Vagina (tissue), 2 donors: ENCODE results near the gene SELP. TPM values are rescaled to one million over a fixed set of nuclear protein-coding genes. Genes with fewer than 3 reads are reported as not detected.

Experiments
- DNase-seq, 2 donors: peaks; one replicate each; pipeline ENCODE4 v3.0.0-alpha.2; 2017; ENCODE audit errors: extremely low spot score in 2 of 2
- H3K27ac ChIP-seq: fragments of 200-600 bp; sonication (generic); one replicate; pipeline ENCODE4 v1.5.1; 2019
- H3K27me3 ChIP-seq: fragments of 200-600 bp; sonication (generic); one replicate; pipeline ENCODE4 v1.5.1; 2019
- H3K36me3 ChIP-seq, 2 donors: fragments of 200-600 bp; sonication (generic); one replicate each; pipeline ENCODE4 v1.5.1; 2017 to 2019
- H3K4me1 ChIP-seq: fragments of 200-600 bp; sonication (generic); one replicate; pipeline ENCODE4 v1.5.1; 2019
- H3K4me3 ChIP-seq, 2 donors: fragments of 200-600 bp; sonication (generic); 1 replicate in 1 of 2; 2 replicates in 1 of 2; pipeline ENCODE4 v1.5.1; 2016 to 2019
- H3K9me3 ChIP-seq: fragments of 200-600 bp; sonication (generic); one replicate; pipeline ENCODE4 v1.5.1; 2019
- POLR2A ChIP-seq, 2 donors: fragments of 450-650 bp; IDR thresholded peaks; one replicate each; pipeline ENCODE4 v1.6.1; 2017; ENCODE audit warnings: antibody characterized with exemption in 2 of 2, mild to moderate bottlenecking in 2 of 2, moderate library complexity in 2 of 2
- POLR2AphosphoS5 ChIP-seq, 2 donors: sonication (generic); formaldehyde crosslinking; IDR thresholded peaks; one replicate each; pipeline ENCODE4 v1.9.0; 2017; ENCODE audit warnings: antibody characterized with exemption in 2 of 2, mild to moderate bottlenecking in 2 of 2, low read depth in 1 of 2; ENCODE audit not compliant: insufficient read depth in 1 of 2
- intact Hi-C: fragments of 100-400 bp; cut with DNase I; formaldehyde crosslinking; loops from one replicate; pipeline ENCODE4 v1.15.1; 2023
- total RNA-seq: library from RNA; depleted of rRNA; stranded (reverse); fragments of >200 nt; gene quantifications from one replicate; pipeline ENCODE4 v1.2.3, GENCODE V29; 2016
- TF ChIP-seq, protein P1 (sequence below), 3 experiments: fragments of 450-650 bp in 2 of 3; fragments of 200-600 bp in 1 of 3; sonication (generic) in 1 of 3; IDR thresholded peaks; one replicate each; pipeline ENCODE4 v1.5.1; 2017 to 2019; ENCODE audit warnings: antibody characterized with exemption in 3 of 3, mild to moderate bottlenecking in 2 of 3, moderate library complexity in 2 of 3

Gene SELP
- total RNA-seq, 1 donor from 2014 or later, result 8.8 TPM

DNA sequence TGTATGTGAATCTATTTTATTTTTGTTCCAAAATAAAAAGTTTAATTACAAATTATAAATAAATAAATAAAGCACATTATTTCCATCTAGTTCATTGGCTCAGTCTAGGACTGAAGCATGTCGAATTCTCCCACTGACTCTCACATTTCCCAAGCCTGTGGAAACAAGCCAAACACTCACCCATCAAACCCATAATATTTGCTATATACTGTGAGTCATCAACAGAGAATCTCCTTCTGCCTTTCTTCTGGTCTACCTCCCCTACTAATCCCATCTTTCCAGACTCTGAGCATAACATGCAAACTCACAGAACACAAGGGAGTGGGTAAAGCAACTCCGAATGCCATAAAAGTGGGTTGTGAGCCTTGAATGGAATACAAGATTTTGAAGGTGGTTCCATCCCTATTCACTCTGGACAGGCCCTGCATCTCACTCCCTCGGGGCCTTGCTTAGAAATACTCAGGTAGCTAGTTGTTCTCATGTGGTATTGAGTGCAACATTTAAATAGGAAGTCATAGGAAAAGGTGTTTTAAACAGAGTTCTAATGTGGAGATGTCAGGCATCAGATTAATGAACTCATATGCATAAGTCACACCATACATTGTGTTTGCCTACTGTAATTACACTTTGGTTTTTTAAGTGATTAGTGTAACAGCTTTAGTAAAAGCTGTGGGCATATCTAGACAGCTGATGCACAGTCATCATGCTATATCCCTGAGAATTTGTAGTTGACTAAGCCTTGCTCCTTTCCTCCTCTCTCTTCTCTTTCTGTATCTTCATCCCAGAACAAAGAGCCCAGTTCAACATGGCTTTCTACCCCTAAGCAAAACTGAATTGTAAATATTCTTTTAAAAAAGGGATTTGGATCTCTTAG, 90.7 kb downstream of the SELP start:
- TF ChIP-seq, protein P1, sequence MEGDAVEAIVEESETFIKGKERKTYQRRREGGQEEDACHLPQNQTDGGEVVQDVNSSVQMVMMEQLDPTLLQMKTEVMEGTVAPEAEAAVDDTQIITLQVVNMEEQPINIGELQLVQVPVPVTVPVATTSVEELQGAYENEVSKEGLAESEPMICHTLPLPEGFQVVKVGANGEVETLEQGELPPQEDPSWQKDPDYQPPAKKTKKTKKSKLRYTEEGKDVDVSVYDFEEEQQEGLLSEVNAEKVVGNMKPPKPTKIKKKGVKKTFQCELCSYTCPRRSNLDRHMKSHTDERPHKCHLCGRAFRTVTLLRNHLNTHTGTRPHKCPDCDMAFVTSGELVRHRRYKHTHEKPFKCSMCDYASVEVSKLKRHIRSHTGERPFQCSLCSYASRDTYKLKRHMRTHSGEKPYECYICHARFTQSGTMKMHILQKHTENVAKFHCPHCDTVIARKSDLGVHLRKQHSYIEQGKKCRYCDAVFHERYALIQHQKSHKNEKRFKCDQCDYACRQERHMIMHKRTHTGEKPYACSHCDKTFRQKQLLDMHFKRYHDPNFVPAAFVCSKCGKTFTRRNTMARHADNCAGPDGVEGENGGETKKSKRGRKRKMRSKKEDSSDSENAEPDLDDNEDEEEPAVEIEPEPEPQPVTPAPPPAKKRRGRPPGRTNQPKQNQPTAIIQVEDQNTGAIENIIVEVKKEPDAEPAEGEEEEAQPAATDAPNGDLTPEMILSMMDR (IDR thresholded peaks at IDR 0.05), result no peak
- TF ChIP-seq POLR2AphosphoS5 (IDR thresholded peaks at IDR 0.05; ENCODE audit: insufficient read depth in 1 of 2, low read depth in 1 of 2), result no peak
- no peak for TF ChIP-seq POLR2A (IDR thresholded peaks at IDR 0.05)
- intact Hi-C loops, result no loop called here
- no peak overlapping the region for H3K4me3 ChIP-seq
- no peaks in the 10 kb centered on the region for H3K4me1 ChIP-seq
- no peaks in the 10 kb centered on the region for H3K36me3 ChIP-seq
- H3K27me3 ChIP-seq, result no peaks in the 10 kb centered on the region
- DNase-seq, result no peak
- H3K9me3 ChIP-seq, result no peaks in the 10 kb centered on the region
- no peak overlapping the region for H3K27ac ChIP-seq

Other genes with a start within 250 kb of the SELP start
- gene CCDC181, start 202.7 kb downstream of the SELP start, total RNA-seq, result 1.5 TPM
- gene SLC19A2, start 144.2 kb downstream of the SELP start, total RNA-seq, result 21.1 TPM
- 3.9 TPM for gene F5, start 43.6 kb downstream of the SELP start, total RNA-seq
- gene SELL, start 81.5 kb upstream of the SELP start, total RNA-seq, result not detected
- 11.5 TPM for gene SELE, start 104.0 kb upstream of the SELP start, total RNA-seq
- 3.2 TPM for gene METTL18, start 164.8 kb upstream of the SELP start, total RNA-seq